H9 (cell line): ENCODE results near the gene PPP1R12B. TPM values are rescaled to one million over a fixed set of nuclear protein-coding genes. Genes with fewer than 3 reads are reported as not detected.
"Not testable (repeated sequence)": the region's sequence is repeated elsewhere in the genome, so short reads cannot be mapped to it uniquely, and the experiment has no call there.

Experiments
- DNase-seq: peaks from one replicate; pipeline ENCODE4 v3.0.0-alpha.2; 2017
- H2AFZ ChIP-seq: one replicate; pipeline ENCODE4 v1.6.1; 2013; ENCODE audit warnings: mild to moderate bottlenecking, low read length, control low read depth, moderate library complexity
- H2AK5ac ChIP-seq: 2 replicates; pipeline ENCODE4 v1.6.1; 2013; ENCODE audit warnings: low read length, control low read depth, mixed read lengths; ENCODE audit not compliant: insufficient read length
- H2BK120ac ChIP-seq: one replicate; pipeline ENCODE4 v1.6.1; 2013; ENCODE audit warnings: low read depth, mild to moderate bottlenecking, low read length, control low read depth, inconsistent platforms; ENCODE audit not compliant: poor library complexity, severe bottlenecking
- H2BK12ac ChIP-seq: 2 replicates; pipeline ENCODE4 v1.6.1; 2013; ENCODE audit warnings: low read length, control low read depth, mixed read lengths, low read depth; ENCODE audit not compliant: insufficient read length
- H2BK15ac ChIP-seq: 2 replicates; pipeline ENCODE4 v1.6.1; 2013; ENCODE audit warnings: low read depth, low read length, control low read depth
- H2BK20ac ChIP-seq: one replicate; pipeline ENCODE4 v1.6.1; 2013; ENCODE audit warnings: low read depth, mild to moderate bottlenecking, low read length, control low read depth, inconsistent platforms; ENCODE audit not compliant: poor library complexity, severe bottlenecking
- H2BK5ac ChIP-seq: 2 replicates; pipeline ENCODE4 v1.6.1; 2013; ENCODE audit warnings: low read length, control low read depth, mixed read lengths; ENCODE audit not compliant: insufficient read length
- H3K14ac ChIP-seq: 2 replicates; pipeline ENCODE4 v1.6.1; 2013; ENCODE audit warnings: low read length, control low read depth; ENCODE audit not compliant: insufficient read depth
- H3K18ac ChIP-seq: 2 replicates; pipeline ENCODE4 v1.6.1; 2013; ENCODE audit warnings: low read depth, mild to moderate bottlenecking, mixed read lengths, low read length, control low read depth; ENCODE audit not compliant: insufficient read length
- H3K23ac ChIP-seq: 2 replicates; pipeline ENCODE4 v1.6.1; 2013; ENCODE audit warnings: low read length, control low read depth, mixed read lengths, low read depth; ENCODE audit not compliant: insufficient read length
- H3K23me2 ChIP-seq: 2 replicates; pipeline ENCODE4 v1.6.1; 2013; ENCODE audit warnings: low read depth, mild to moderate bottlenecking, mixed read lengths, low read length, control low read depth; ENCODE audit not compliant: insufficient read length, poor library complexity, severe bottlenecking
- H3K27ac ChIP-seq: 2 replicates; pipeline ENCODE4 v1.5.1; 2013; ENCODE audit warnings: low read length, control low read depth, mixed read lengths, low read depth; ENCODE audit not compliant: insufficient read length
- H3K27me3 ChIP-seq: 2 replicates; pipeline ENCODE4 v1.6.1; 2013; ENCODE audit warnings: low read length, control low read depth, inconsistent platforms; ENCODE audit not compliant: insufficient read depth
- H3K4ac ChIP-seq: 2 replicates; pipeline ENCODE4 v1.6.1; 2013; ENCODE audit warnings: low read depth, mild to moderate bottlenecking, control low read depth, inconsistent platforms, low read length, moderate library complexity
- H3K4me1 ChIP-seq: 2 replicates; pipeline ENCODE4 v1.6.1; 2013; ENCODE audit warnings: low read length, control low read depth, inconsistent platforms; ENCODE audit not compliant: insufficient read depth
- H3K4me2 ChIP-seq: 2 replicates; pipeline ENCODE4 v1.6.1; 2013; ENCODE audit warnings: low read length, control low read depth, mixed read lengths; ENCODE audit not compliant: insufficient read length, insufficient read depth
- H3K56ac ChIP-seq: 2 replicates; pipeline ENCODE4 v1.6.1; 2013; ENCODE audit warnings: low read depth, mild to moderate bottlenecking, mixed read lengths, low read length, control low read depth; ENCODE audit not compliant: insufficient read length
- H3K79me1 ChIP-seq: 2 replicates; pipeline ENCODE4 v1.6.1; 2013; ENCODE audit warnings: low read depth, mild to moderate bottlenecking, moderate library complexity, low read length, control low read depth, inconsistent platforms; ENCODE audit not compliant: insufficient read depth, poor library complexity, severe bottlenecking
- H3K79me2 ChIP-seq: 2 replicates; pipeline ENCODE4 v1.6.1; 2013; ENCODE audit warnings: low read length, control low read depth, inconsistent platforms; ENCODE audit not compliant: insufficient read depth
- H3K9ac ChIP-seq: 2 replicates; pipeline ENCODE4 v1.6.1; 2013; ENCODE audit warnings: low read length, control low read depth, mixed read lengths; ENCODE audit not compliant: insufficient read length; ENCODE audit errors: extremely low read depth
- H3K9me3 ChIP-seq: one replicate; pipeline ENCODE4 v1.6.1; 2013; ENCODE audit warnings: low read depth, low read length, inconsistent platforms; ENCODE audit not compliant: control insufficient read depth
- H3T11ph ChIP-seq: one replicate; pipeline ENCODE4 v1.6.1; 2013; ENCODE audit warnings: mild to moderate bottlenecking, low read length, control low read depth, inconsistent platforms
- H4K20me1 ChIP-seq: one replicate; pipeline ENCODE4 v1.6.1; 2013; ENCODE audit not compliant: control insufficient read depth, insufficient read length, insufficient read depth
- H4K5ac ChIP-seq: 2 replicates; pipeline ENCODE4 v1.6.1; 2013; ENCODE audit warnings: low read depth, mild to moderate bottlenecking, mixed read lengths, low read length, control low read depth; ENCODE audit not compliant: insufficient read length
- H4K8ac ChIP-seq: replicated peaks from 2 replicates; pipeline ENCODE4 v1.6.1; 2013; ENCODE audit warnings: low read length, control low read depth, mixed read lengths, low read depth; ENCODE audit not compliant: insufficient read length
- H4K91ac ChIP-seq: 2 replicates; pipeline ENCODE4 v1.6.1; 2013; ENCODE audit warnings: low read depth, mild to moderate bottlenecking, moderate library complexity, mixed read lengths, low read length, control low read depth; ENCODE audit not compliant: insufficient read length
- H3K27ac Mint-ChIP-seq, 3 experiments: 2 replicates in 2 of 3; 3 replicates in 1 of 3; pipeline ENCODE4 v1.8.0; 2020 to 2021; ENCODE audit warnings: mixed read lengths in 3 of 3, mild to moderate bottlenecking in 1 of 3, moderate library complexity in 1 of 3
- H3K27me3 Mint-ChIP-seq: 2 replicates; pipeline ENCODE4 v1.8.0; 2021; ENCODE audit warnings: low read depth, mild to moderate bottlenecking, moderate library complexity, mixed read lengths
- H3K36me3 Mint-ChIP-seq, 3 experiments: 2 replicates in 2 of 3; 3 replicates in 1 of 3; pipeline ENCODE4 v1.8.0; 2020 to 2021; ENCODE audit warnings: low read depth in 3 of 3, mixed read lengths in 3 of 3; ENCODE audit not compliant: insufficient read depth in 1 of 3
- H3K4me1 Mint-ChIP-seq, 2 experiments: 2 replicates each; pipeline ENCODE4 v1.8.0; 2020; ENCODE audit warnings: mixed read lengths in 2 of 2
- H3K4me3 Mint-ChIP-seq, 2 experiments: 2 replicates in 1 of 2; 3 replicates in 1 of 2; pipeline ENCODE4 v1.8.0; 2020 to 2021; ENCODE audit warnings: mild to moderate bottlenecking in 2 of 2, mixed read lengths in 2 of 2, moderate library complexity in 1 of 2
- H3K9me3 Mint-ChIP-seq, 2 experiments: 2 replicates in 1 of 2; 3 replicates in 1 of 2; pipeline ENCODE4 v1.8.0; 2020; ENCODE audit warnings: mild to moderate bottlenecking in 2 of 2, mixed read lengths in 2 of 2, moderate library complexity in 1 of 2
- CTCF ChIP-seq: fragments of 200-600 bp; sonication (generic); conservative IDR thresholded peaks from 3 replicates; pipeline ENCODE4 v1.8.0; 2021; ENCODE audit warnings: antibody characterized with exemption, mild to moderate bottlenecking
- WGBS: extraction: QIAGEN DNeasy Blood & Tissue Kit; methylation state at CpG from one replicate; pipeline ENCODE4 v1.1.7; 2013; ENCODE audit warnings: missing lambda C conversion rate, low lambda C conversion rate, mixed read lengths; ENCODE audit not compliant: insufficient read length; ENCODE audit errors: extremely low coverage; 5-methylcytosine and 5-hydroxymethylcytosine counted together
- total RNA-seq: library from RNA; stranded (reverse); gene quantifications from 2 replicates; pipeline ENCODE4 v1.2.1, GENCODE V29; 2021

PPP1R12B gene
- total RNA-seq, 1 experiment from 2014 or later = 12.9 TPM

GRCh38 chr1:202547215-202547614, 198.7 kb downstream of the PPP1R12B start:
- H2BK15ac ChIP-seq = no peak overlapping the region
- H3K9me3 Mint-ChIP-seq = no peaks in the 10 kb centered on the region
- no peak overlapping the region for H2AK5ac ChIP-seq
- H2AFZ ChIP-seq = no peak overlapping the region
- no peak overlapping the region for H3T11ph ChIP-seq
- no peak for TF ChIP-seq CTCF
- H4K20me1 ChIP-seq = no peaks in the 10 kb centered on the region
- no peak overlapping the region for H2BK12ac ChIP-seq
- H3K56ac ChIP-seq = no peak overlapping the region
- no peak overlapping the region for H4K91ac ChIP-seq
- H3K27ac Mint-ChIP-seq = no peak overlapping the region
- no peak overlapping the region for H3K23ac ChIP-seq
- H3K9ac ChIP-seq = no peak overlapping the region
- DNase-seq = no peak
- H3K27ac ChIP-seq = no peak overlapping the region
- no peak overlapping the region for H3K4me3 Mint-ChIP-seq
- peaks cover 3 to 6% of the 10 kb centered on the region in 2 experiments; a peak in 3 of 4 replicates for H3K4me1 Mint-ChIP-seq
- no peaks in the 10 kb centered on the region for H3K9me3 ChIP-seq
- H3K4me1 ChIP-seq = no peaks in the 10 kb centered on the region
- H2BK5ac ChIP-seq = no peak overlapping the region
- H3K27me3 ChIP-seq = no peaks in the 10 kb centered on the region
- no peak overlapping the region for H3K4ac ChIP-seq
- H3K79me1 ChIP-seq = no peaks in the 10 kb centered on the region
- H3K27me3 Mint-ChIP-seq = no peaks in the 10 kb centered on the region
- no peak overlapping the region for H4K8ac ChIP-seq
- no peak overlapping the region for H3K14ac ChIP-seq
- no peaks in the 10 kb centered on the region for H3K36me3 Mint-ChIP-seq
- H3K18ac ChIP-seq = no peak overlapping the region
- no peak overlapping the region for H3K4me2 ChIP-seq
- no peaks in the 10 kb centered on the region for H3K23me2 ChIP-seq
- no peak overlapping the region for H2BK120ac ChIP-seq
- no peak overlapping the region for H2BK20ac ChIP-seq
- H4K5ac ChIP-seq = no peak overlapping the region
- no peaks in the 10 kb centered on the region for H3K79me2 ChIP-seq

GRCh38 chr1:202550088-202550487, 201.6 kb downstream of the PPP1R12B start:
- not testable (repeated sequence) for H4K91ac ChIP-seq, H3K79me1 ChIP-seq, H3K14ac ChIP-seq, H3K27me3 ChIP-seq, H2BK20ac ChIP-seq, H3T11ph ChIP-seq, H3K18ac ChIP-seq, H3K27ac ChIP-seq, H3K23ac ChIP-seq, H3K36me3 Mint-ChIP-seq, H3K56ac ChIP-seq, H3K4me1 ChIP-seq, H3K4me1 Mint-ChIP-seq, H3K9me3 ChIP-seq, H3K27ac Mint-ChIP-seq, H3K9ac ChIP-seq, H4K5ac ChIP-seq, H2BK120ac ChIP-seq, H3K9me3 Mint-ChIP-seq, H2BK5ac ChIP-seq, H2BK12ac ChIP-seq, H3K23me2 ChIP-seq, H2AK5ac ChIP-seq, H3K4ac ChIP-seq, H3K4me2 ChIP-seq, H4K20me1 ChIP-seq, H2BK15ac ChIP-seq, DNase-seq, H3K4me3 Mint-ChIP-seq, H2AFZ ChIP-seq, H3K79me2 ChIP-seq, H3K27me3 Mint-ChIP-seq, H4K8ac ChIP-seq
- WGBS = no CpG with 5 or more reads among the region's 1 CpG
